IPS-15b (cell line): ENCODE measurements around the gene GALC.

Experiments
- H3K27me3 ChIP-seq: one replicate; pipeline ENCODE4 v1.6.1; 2013; ENCODE audit warnings: low read length; ENCODE audit not compliant: control insufficient read depth, insufficient read depth
- H3K36me3 ChIP-seq: one replicate; pipeline ENCODE4 v1.6.1; 2013; ENCODE audit warnings: low read length; ENCODE audit not compliant: control insufficient read depth, insufficient read depth
- H3K4me1 ChIP-seq: one replicate; pipeline ENCODE4 v1.6.1; 2013; ENCODE audit warnings: mild to moderate bottlenecking, low read length; ENCODE audit not compliant: control insufficient read depth, insufficient read depth
- H3K4me3 ChIP-seq: one replicate; pipeline ENCODE4 v1.5.1; 2013; ENCODE audit warnings: low read depth, low read length
- H3K9ac ChIP-seq: one replicate; pipeline ENCODE4 v1.6.1; 2013; ENCODE audit warnings: low read depth, mild to moderate bottlenecking, low read length
- H3K9me3 ChIP-seq: one replicate; pipeline ENCODE4 v1.6.1; 2013; ENCODE audit warnings: mild to moderate bottlenecking, low read length; ENCODE audit not compliant: control insufficient read depth, insufficient read depth

Gene GALC

DNA sequence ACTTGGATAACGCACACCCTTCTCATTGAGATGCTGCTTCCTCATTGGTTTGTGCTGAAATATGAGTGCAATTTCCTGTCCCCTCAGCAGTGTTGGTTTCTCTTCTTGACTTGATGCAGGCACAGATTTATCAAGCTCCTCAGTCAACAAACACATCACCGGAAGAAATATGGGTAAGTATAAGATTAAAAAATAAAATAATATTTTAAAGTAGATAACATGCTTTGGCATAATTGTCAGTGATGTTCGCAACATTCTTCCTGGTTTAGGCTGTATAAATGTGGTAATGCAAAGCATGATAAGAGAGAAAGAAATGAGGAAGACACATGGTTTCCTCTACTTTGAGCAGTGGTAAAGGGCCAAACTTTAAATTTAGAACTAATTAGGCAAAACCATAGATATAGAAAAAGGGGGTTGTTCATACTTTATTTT lies 12.1 kb upstream of the GALC start, which contains the start of gene GPR65:
Gene GPR65 (plus strand): TSS at position 86 of the 432 bp plus-strand sequence. CDS start 5,713 bp downstream, outside the sequence.
- H3K4me3 ChIP-seq, result no peak within 1 kb of the TSS
- no peaks in the 10 kb centered on the region for H3K9me3 ChIP-seq
- H3K4me1 ChIP-seq, result no peaks in the 10 kb centered on the region
- no peaks in the 10 kb centered on the region for H3K27me3 ChIP-seq
- no peaks in the 10 kb centered on the region for H3K36me3 ChIP-seq
- no peak within 1 kb of the TSS for H3K9ac ChIP-seq

DNA sequence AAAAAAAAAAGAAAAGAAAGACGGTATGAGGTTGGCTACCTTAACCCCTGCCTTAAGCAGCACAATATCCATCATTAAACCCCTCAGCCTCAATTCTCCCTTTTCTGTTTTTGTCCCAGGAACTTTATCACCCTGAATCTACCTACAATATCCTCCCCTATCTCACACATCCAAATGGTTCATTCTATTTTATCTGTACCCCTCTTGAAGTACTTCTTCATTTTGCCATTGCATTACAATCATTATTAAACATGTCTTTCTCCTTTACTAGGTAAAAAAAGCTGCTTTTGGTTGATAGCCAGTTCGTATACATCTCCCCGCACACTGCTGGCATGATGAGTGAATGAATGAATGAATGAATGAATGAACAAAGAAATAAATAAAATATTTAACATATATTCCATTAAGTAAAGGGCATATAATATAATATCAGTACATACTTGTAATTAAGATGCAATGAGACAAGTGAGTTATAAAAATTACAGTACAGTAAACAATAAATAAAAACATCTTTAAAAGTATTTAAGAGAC lies 11.6 kb upstream of the GALC start:
- Histone ChIP-seq H3K9me3 (no peaks in the 10 kb centered on the region), H3K36me3 (no peaks in the 10 kb centered on the region), H3K9ac (no peak overlapping the region), H3K4me1 (no peaks in the 10 kb centered on the region), H3K27me3 (no peaks in the 10 kb centered on the region), H3K4me3 (no peak overlapping the region)

DNA sequence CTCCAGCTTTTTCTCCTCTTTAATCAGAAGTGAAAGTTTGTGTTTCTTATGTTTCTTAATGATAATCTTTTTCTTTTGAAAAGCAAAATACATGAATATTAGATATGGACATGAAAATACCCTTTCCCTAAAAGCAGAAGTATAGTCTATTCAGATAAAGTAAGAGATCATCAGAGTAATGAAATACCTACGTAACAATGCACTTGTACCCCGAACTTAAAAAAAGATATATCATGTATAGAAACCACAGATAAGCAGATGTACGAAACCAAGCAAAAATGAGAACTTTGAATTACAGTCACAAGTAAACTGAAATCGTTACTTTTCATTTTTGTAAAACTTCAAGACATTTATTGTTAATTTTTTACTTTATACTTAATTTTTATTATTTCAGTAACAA lies 10.4 kb upstream of the GALC start:
- H3K9ac ChIP-seq, result no peak overlapping the region
- no peaks in the 10 kb centered on the region for H3K4me1 ChIP-seq
- no peaks in the 10 kb centered on the region for H3K9me3 ChIP-seq
- H3K4me3 ChIP-seq, result no peak overlapping the region
- no peaks in the 10 kb centered on the region for H3K27me3 ChIP-seq
- no peaks in the 10 kb centered on the region for H3K36me3 ChIP-seq

- Histone ChIP-seq H3K9me3 (no peaks in the 10 kb centered on the region), H3K36me3 (no peaks in the 10 kb centered on the region), H3K4me1 (no peaks in the 10 kb centered on the region), H3K27me3 (no peaks in the 10 kb centered on the region), H3K9ac (no peak overlapping the region), H3K4me3 (no peak overlapping the region)
These were observed 9.6 kb upstream of the GALC start for GRCh38 chr14:88002421-88003075.

DNA sequence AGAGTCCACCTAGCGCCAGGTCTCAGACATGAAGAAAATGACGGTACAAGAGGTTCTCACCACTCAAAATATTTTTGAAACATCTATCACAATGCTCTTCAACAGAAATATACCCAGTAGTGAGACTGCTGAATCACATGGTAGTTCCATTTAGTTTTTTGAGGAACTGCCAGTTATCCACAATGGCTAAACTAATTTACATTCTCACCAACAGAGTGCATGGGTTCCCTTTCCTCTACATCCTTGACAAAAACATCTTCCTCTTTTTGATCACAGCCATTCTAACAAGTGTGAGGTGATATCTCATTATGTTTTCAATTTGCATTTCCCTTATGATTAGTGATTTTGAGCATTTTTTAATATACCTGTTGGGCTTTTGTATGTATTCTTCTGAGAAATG lies 6.3 kb upstream of the GALC start:
- Histone ChIP-seq H3K9ac (no peak overlapping the region), H3K4me1 (no peaks in the 10 kb centered on the region), H3K4me3 (no peak overlapping the region), H3K9me3 (no peaks in the 10 kb centered on the region), H3K36me3 (no peaks in the 10 kb centered on the region), H3K27me3 (no peaks in the 10 kb centered on the region)

GRCh38 chr14:87998482-87998881 lies 5.5 kb upstream of the GALC start:
- Histone ChIP-seq H3K36me3 (no peaks in the 10 kb centered on the region), H3K4me1 (no peaks in the 10 kb centered on the region), H3K4me3 (no peak overlapping the region), H3K9ac (no peak overlapping the region), H3K9me3 (no peaks in the 10 kb centered on the region), H3K27me3 (no peaks in the 10 kb centered on the region)

DNA sequence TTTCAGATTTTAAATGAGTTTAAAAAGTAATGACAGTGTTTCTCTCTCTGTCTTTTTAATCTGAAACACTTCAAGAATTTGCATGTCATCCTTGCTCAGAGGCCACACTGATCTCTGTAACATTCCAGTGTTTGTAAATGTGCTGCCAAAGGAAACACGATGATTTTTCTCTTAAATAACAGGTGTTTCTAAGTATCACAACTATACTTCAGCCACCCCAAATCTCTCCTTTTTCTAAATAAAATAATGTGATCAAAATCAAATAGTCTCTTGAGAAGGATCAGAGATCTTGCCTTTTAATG lies 3.3 kb upstream of the GALC start:
- H3K4me3 ChIP-seq, result no peak overlapping the region
- H3K9me3 ChIP-seq, result no peaks in the 10 kb centered on the region
- peaks cover 4% of the 10 kb centered on the region for H3K4me1 ChIP-seq
- no peaks in the 10 kb centered on the region for H3K27me3 ChIP-seq
- no peak overlapping the region for H3K9ac ChIP-seq
- H3K36me3 ChIP-seq, result no peaks in the 10 kb centered on the region

DNA sequence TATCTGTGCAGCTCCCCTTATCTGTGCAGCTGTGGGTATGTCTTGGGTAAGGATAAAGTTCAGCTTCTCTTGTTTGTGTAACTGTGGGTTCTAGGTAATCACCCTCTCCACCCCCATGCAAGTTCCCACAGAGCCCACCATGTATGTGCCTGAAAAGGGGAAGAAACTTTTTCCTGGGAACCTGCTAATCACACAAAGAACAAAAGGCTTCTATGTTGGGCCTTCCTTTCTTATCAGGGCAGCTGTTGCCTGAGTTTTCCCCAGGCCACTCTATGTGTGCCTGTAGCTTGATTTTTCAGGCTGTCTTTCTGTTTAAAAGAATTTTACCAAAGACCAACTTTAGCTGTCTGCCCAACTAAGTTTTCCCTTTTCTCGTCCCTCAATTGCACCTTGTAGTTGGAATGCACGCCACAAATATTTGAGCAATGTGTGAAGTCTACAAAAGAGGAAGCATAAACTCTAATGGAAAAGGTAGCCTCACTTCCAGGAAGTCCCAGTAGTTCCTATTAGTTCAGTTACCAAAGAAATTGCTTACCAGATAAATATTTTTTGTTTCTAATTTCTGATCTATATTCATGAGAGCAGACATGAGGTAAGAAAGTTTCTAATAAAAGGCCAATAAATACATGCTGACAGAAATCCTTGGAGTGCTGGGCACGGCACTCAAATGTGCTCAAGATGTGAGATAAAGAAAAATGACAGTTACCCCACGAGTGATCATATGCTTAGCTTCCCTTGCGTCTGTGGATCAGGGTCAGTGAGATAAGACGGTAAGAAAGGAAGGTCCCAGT lies 2.7 kb upstream of the GALC start:
- no peak overlapping the region for H3K9ac ChIP-seq
- no peaks in the 10 kb centered on the region for H3K27me3 ChIP-seq
- no peaks in the 10 kb centered on the region for H3K9me3 ChIP-seq
- H3K36me3 ChIP-seq, result no peaks in the 10 kb centered on the region
- H3K4me3 ChIP-seq, result no peak overlapping the region
- peaks cover 4% of the 10 kb centered on the region for H3K4me1 ChIP-seq

DNA sequence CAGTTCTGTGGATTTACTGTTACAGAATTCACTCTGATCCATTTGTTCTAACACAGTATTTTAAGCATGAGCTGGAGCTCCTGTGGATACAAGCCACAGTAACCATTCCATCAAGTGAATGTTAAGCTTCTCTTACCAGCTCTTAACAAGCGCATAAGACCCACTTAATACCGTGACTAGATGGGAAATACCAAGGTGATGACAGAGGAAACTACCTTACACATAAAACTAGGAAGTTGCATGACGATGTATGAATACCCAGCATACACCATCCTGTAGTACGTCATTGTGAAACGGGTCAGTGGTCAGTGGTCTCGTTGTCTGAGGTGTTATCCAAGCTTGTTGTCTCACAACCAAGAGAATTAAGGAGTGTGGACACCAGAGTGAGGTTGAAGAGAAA lies 2.0 kb upstream of the GALC start:
- Histone ChIP-seq H3K9ac (no peak overlapping the region), H3K27me3 (no peaks in the 10 kb centered on the region), H3K9me3 (no peaks in the 10 kb centered on the region), H3K4me1 (peaks cover 4% of the 10 kb centered on the region), H3K4me3 (no peak overlapping the region), H3K36me3 (no peaks in the 10 kb centered on the region)

DNA sequence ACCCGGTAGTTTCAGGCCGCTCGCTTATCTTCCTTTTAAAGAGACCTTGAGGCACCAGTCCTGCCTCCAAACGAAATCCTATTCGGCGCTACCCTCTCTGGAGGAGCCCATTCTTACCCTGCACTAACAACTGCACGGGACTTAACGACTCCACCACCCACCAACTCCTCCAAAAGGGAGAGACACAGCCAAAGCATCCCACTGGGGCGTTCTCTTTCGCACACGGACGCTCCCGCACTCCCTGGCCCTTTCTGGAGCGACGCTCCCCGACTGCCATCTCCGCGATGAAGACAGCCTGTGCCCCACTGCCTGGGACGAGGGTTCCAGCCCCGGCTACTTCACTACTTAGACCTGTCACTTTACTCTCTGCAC lies 650 bp downstream of the GALC start:
- Histone ChIP-seq H3K4me3 (peak overlapping the region; percentile 85), H3K9ac (peak overlapping the region; percentile 71), H3K27me3 (no peaks in the 10 kb centered on the region), H3K9me3 (no peaks in the 10 kb centered on the region), H3K4me1 (peaks cover 4% of the 10 kb centered on the region), H3K36me3 (no peaks in the 10 kb centered on the region)

- no peaks in the 10 kb centered on the region for H3K9me3 ChIP-seq
- no peak overlapping the region for H3K4me3 ChIP-seq
- H3K27me3 ChIP-seq, result no peaks in the 10 kb centered on the region
- H3K36me3 ChIP-seq, result no peaks in the 10 kb centered on the region
- H3K4me1 ChIP-seq, result peaks cover 4% of the 10 kb centered on the region
- H3K9ac ChIP-seq, result no peak overlapping the region
These were observed 2.3 kb downstream of the GALC start for GRCh38 chr14:87990682-87991081.

GRCh38 chr14:87989956-87990299 lies 3.1 kb downstream of the GALC start:
- no peak overlapping the region for H3K4me3 ChIP-seq
- no peaks in the 10 kb centered on the region for H3K27me3 ChIP-seq

More at GRCh38 chr14:87989956-87990299, 3.1 kb downstream of the GALC start:
- H3K9me3 ChIP-seq, result no peaks in the 10 kb centered on the region
- peaks cover 4% of the 10 kb centered on the region for H3K4me1 ChIP-seq
- H3K9ac ChIP-seq, result no peak overlapping the region
- no peaks in the 10 kb centered on the region for H3K36me3 ChIP-seq
